ENCODE data around the gene PLCG1.

PLCG1 gene

GRCh38 chr20:41145821-41146620 lies 8.7 kb downstream of the PLCG1 start:
- TF ChIP-seq, protein P1, sequence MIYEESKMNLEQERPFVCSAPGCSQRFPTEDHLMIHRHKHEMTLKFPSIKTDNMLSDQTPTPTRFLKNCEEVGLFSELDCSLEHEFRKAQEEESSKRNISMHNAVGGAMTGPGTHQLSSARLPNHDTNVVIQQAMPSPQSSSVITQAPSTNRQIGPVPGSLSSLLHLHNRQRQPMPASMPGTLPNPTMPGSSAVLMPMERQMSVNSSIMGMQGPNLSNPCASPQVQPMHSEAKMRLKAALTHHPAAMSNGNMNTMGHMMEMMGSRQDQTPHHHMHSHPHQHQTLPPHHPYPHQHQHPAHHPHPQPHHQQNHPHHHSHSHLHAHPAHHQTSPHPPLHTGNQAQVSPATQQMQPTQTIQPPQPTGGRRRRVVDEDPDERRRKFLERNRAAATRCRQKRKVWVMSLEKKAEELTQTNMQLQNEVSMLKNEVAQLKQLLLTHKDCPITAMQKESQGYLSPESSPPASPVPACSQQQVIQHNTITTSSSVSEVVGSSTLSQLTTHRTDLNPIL (CRISPR knock-in tag; IDR thresholded peaks at IDR 0.05; ENCODE audit: low read depth): no peak
- no peak for TF ChIP-seq ZFP30 (CRISPR knock-in tag; IDR thresholded peaks at IDR 0.05)
- no peak for TF ChIP-seq CSRNP3 (CRISPR knock-in tag; IDR thresholded peaks at IDR 0.05)
- TF ChIP-seq, protein P2, sequence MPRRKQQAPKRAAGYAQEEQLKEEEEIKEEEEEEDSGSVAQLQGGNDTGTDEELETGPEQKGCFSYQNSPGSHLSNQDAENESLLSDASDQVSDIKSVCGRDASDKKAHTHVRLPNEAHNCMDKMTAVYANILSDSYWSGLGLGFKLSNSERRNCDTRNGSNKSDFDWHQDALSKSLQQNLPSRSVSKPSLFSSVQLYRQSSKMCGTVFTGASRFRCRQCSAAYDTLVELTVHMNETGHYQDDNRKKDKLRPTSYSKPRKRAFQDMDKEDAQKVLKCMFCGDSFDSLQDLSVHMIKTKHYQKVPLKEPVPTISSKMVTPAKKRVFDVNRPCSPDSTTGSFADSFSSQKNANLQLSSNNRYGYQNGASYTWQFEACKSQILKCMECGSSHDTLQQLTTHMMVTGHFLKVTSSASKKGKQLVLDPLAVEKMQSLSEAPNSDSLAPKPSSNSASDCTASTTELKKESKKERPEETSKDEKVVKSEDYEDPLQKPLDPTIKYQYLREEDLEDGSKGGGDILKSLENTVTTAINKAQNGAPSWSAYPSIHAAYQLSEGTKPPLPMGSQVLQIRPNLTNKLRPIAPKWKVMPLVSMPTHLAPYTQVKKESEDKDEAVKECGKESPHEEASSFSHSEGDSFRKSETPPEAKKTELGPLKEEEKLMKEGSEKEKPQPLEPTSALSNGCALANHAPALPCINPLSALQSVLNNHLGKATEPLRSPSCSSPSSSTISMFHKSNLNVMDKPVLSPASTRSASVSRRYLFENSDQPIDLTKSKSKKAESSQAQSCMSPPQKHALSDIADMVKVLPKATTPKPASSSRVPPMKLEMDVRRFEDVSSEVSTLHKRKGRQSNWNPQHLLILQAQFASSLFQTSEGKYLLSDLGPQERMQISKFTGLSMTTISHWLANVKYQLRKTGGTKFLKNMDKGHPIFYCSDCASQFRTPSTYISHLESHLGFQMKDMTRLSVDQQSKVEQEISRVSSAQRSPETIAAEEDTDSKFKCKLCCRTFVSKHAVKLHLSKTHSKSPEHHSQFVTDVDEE (CRISPR knock-in tag; IDR thresholded peaks at IDR 0.05): no peak
- TF ChIP-seq PATZ1 (CRISPR knock-in tag; IDR thresholded peaks at IDR 0.05; ENCODE audit: borderline replicate concordance): no peak
- no peak for TF ChIP-seq ARNTL (CRISPR knock-in tag; IDR thresholded peaks at IDR 0.05; ENCODE audit: borderline replicate concordance, low read depth)
- no peak for TF ChIP-seq ZFP3 (CRISPR knock-in tag; IDR thresholded peaks at IDR 0.05)
- TF ChIP-seq PPARA (CRISPR knock-in tag; IDR thresholded peaks at IDR 0.05; ENCODE audit: borderline replicate concordance): no peak
- TF ChIP-seq ZNF70 (CRISPR knock-in tag; IDR thresholded peaks at IDR 0.05): no peak
- no peak for TF ChIP-seq TCF4 (CRISPR knock-in tag; IDR thresholded peaks at IDR 0.05; ENCODE audit: borderline replicate concordance)
- no peak for ATAC-seq

DNA sequence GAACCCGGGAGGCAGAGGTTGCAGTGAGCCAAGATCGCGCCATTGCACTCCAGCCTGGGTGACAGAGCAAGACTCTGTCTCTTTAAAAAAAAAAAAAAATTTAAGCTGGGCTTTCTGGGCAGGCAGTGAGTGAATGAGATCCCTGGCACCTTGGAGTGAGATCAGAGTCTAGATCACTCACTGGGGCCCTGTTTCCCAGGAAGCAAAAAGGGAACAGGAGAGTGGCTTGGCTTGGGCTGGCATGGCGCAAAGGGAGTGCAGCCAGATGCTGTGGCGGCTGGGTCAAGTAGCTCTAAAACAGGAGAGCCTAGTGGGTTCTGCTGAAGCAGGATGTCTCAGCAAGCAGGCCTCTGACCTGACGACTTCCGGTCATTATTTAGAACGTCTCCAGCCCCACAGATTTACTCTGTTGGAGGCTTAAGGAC lies 10.4 kb downstream of the PLCG1 start:
- ATAC-seq: no peak
- TF ChIP-seq RARB (CRISPR knock-in tag; IDR thresholded peaks at IDR 0.05): no peak
- no peak for TF ChIP-seq PPARA (CRISPR knock-in tag; IDR thresholded peaks at IDR 0.05; ENCODE audit: borderline replicate concordance)
- TF ChIP-seq OSR1 (CRISPR knock-in tag; IDR thresholded peaks at IDR 0.05): no peak
- TF ChIP-seq, protein P1 (CRISPR knock-in tag; IDR thresholded peaks at IDR 0.05; ENCODE audit: low read depth): no peak
- TF ChIP-seq ZC3H10 (CRISPR knock-in tag; IDR thresholded peaks at IDR 0.05): no peak
- no peak for TF ChIP-seq TCF4 (CRISPR knock-in tag; IDR thresholded peaks at IDR 0.05; ENCODE audit: borderline replicate concordance)
- no peak for TF ChIP-seq BACH2 (CRISPR knock-in tag; IDR thresholded peaks at IDR 0.05; ENCODE audit: borderline replicate concordance)
- TF ChIP-seq SNAI2 (CRISPR knock-in tag; IDR thresholded peaks at IDR 0.05): no peak
- TF ChIP-seq GLIS3 (CRISPR knock-in tag; IDR thresholded peaks at IDR 0.05): no peak
- TF ChIP-seq, protein P2 (CRISPR knock-in tag; IDR thresholded peaks at IDR 0.05): no peak
- TF ChIP-seq ZNF70 (CRISPR knock-in tag; IDR thresholded peaks at IDR 0.05): no peak
- TF ChIP-seq ZFP30 (CRISPR knock-in tag; IDR thresholded peaks at IDR 0.05): no peak
- TF ChIP-seq POU6F1 (CRISPR knock-in tag; IDR thresholded peaks at IDR 0.05; ENCODE audit: borderline replicate concordance, low read depth): no peak
- TF ChIP-seq TOX (CRISPR knock-in tag; IDR thresholded peaks at IDR 0.05; ENCODE audit: borderline replicate concordance): no peak
- no peak for TF ChIP-seq ISL1 (CRISPR knock-in tag; IDR thresholded peaks at IDR 0.05)
- no peak for TF ChIP-seq ARNTL (CRISPR knock-in tag; IDR thresholded peaks at IDR 0.05; ENCODE audit: borderline replicate concordance, low read depth)
- TF ChIP-seq PATZ1 (CRISPR knock-in tag; IDR thresholded peaks at IDR 0.05; ENCODE audit: borderline replicate concordance): no peak
- TF ChIP-seq ZFP3 (CRISPR knock-in tag; IDR thresholded peaks at IDR 0.05): no peak
- TF ChIP-seq ESRRG (CRISPR knock-in tag; IDR thresholded peaks at IDR 0.05): no peak

All from SK-N-SH treated with all-trans-retinoic acid at 6 μM for 48 hours (cell line).